Epithelial cell of prostate (primary cell): ENCODE measurements around the gene SSTR5.
"Not testable (repeated sequence)": the region's sequence is repeated elsewhere in the genome, so short reads cannot be mapped to it uniquely, and the experiment has no call there.

Experiments used
- DNase-seq: peaks from one replicate; pipeline ENCODE4 v3.0.0-alpha.2; 2011; ENCODE audit warnings: low read depth, low spot score
- H3K27ac ChIP-seq: fragments of 450-650 bp; 2 replicates; pipeline ENCODE4 v1.5.1; 2017; ENCODE audit warnings: mild to moderate bottlenecking

SSTR5 gene

GRCh38 chr16:1088295-1089170 lies 16.0 kb downstream of the SSTR5 start:
- H3K27ac ChIP-seq = no peak overlapping the region
- DNase-seq = no peak

GRCh38 chr16:1089439-1089821 lies 16.9 kb downstream of the SSTR5 start:
- DNase-seq = no peak
- H3K27ac ChIP-seq = no peak overlapping the region

- no peak overlapping the region for H3K27ac ChIP-seq
- no peak for DNase-seq
These were observed 17.5 kb downstream of the SSTR5 start for GRCh38 chr16:1089822-1090619.

GRCh38 chr16:1090620-1091587 lies 18.4 kb downstream of the SSTR5 start:
- no peak for DNase-seq
- no peak overlapping the region for H3K27ac ChIP-seq

GRCh38 chr16:1091992-1092552 lies 19.5 kb downstream of the SSTR5 start:
- H3K27ac ChIP-seq = no peak overlapping the region
- DNase-seq = no peak

- DNase-seq, H3K27ac ChIP-seq: not testable (repeated sequence)
These were observed 20.2 kb downstream of the SSTR5 start for GRCh38 chr16:1092685-1093283.

- no peak for DNase-seq
- no peak overlapping the region for H3K27ac ChIP-seq
These were observed 21.0 kb downstream of the SSTR5 start for GRCh38 chr16:1093284-1094123.

- H3K27ac ChIP-seq = no peak overlapping the region
- DNase-seq = no peak
These were observed 21.6 kb downstream of the SSTR5 start for GRCh38 chr16:1094124-1094479.

- DNase-seq = no peak
- H3K27ac ChIP-seq = no peak overlapping the region
These were observed 22.3 kb downstream of the SSTR5 start for GRCh38 chr16:1094601-1095449.

GRCh38 chr16:1095450-1096168 lies 23.1 kb downstream of the SSTR5 start:
- H3K27ac ChIP-seq = no peak overlapping the region
- no peak for DNase-seq

GRCh38 chr16:1096169-1097082 lies 23.9 kb downstream of the SSTR5 start, which contains the start of gene C1QTNF8:
Gene C1QTNF8, minus strand, starts transcription at chr16:1096244. Its CDS starts 1,322 bp downstream, at chr16:1094922.
- no peak within 1 kb of the TSS for H3K27ac ChIP-seq
- no peak for DNase-seq

- H3K27ac ChIP-seq = no peak overlapping the region
- DNase-seq = no peak
These were observed 24.6 kb downstream of the SSTR5 start for GRCh38 chr16:1097156-1097555.

- no peak for DNase-seq
These were observed 25.3 kb downstream of the SSTR5 start for GRCh38 chr16:1097800-1098199.

GRCh38 chr16:1098266-1098991 lies 25.9 kb downstream of the SSTR5 start:
- no peak overlapping the region for H3K27ac ChIP-seq
- no peak for DNase-seq

More at GRCh38 chr16:1097800-1098199, 25.3 kb downstream of the SSTR5 start:
- H3K27ac ChIP-seq = no peak overlapping the region
